ENCODE data around the gene LTBP1.

GRCh38 chr2:33289961-33290360 lies 343.2 kb downstream of the LTBP1 start:
- TF ChIP-seq, protein P1, sequence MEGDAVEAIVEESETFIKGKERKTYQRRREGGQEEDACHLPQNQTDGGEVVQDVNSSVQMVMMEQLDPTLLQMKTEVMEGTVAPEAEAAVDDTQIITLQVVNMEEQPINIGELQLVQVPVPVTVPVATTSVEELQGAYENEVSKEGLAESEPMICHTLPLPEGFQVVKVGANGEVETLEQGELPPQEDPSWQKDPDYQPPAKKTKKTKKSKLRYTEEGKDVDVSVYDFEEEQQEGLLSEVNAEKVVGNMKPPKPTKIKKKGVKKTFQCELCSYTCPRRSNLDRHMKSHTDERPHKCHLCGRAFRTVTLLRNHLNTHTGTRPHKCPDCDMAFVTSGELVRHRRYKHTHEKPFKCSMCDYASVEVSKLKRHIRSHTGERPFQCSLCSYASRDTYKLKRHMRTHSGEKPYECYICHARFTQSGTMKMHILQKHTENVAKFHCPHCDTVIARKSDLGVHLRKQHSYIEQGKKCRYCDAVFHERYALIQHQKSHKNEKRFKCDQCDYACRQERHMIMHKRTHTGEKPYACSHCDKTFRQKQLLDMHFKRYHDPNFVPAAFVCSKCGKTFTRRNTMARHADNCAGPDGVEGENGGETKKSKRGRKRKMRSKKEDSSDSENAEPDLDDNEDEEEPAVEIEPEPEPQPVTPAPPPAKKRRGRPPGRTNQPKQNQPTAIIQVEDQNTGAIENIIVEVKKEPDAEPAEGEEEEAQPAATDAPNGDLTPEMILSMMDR (IDR thresholded peaks at IDR 0.05; ENCODE audit: insufficient read depth, low read length), result no peak
- TF ChIP-seq, protein P2, sequence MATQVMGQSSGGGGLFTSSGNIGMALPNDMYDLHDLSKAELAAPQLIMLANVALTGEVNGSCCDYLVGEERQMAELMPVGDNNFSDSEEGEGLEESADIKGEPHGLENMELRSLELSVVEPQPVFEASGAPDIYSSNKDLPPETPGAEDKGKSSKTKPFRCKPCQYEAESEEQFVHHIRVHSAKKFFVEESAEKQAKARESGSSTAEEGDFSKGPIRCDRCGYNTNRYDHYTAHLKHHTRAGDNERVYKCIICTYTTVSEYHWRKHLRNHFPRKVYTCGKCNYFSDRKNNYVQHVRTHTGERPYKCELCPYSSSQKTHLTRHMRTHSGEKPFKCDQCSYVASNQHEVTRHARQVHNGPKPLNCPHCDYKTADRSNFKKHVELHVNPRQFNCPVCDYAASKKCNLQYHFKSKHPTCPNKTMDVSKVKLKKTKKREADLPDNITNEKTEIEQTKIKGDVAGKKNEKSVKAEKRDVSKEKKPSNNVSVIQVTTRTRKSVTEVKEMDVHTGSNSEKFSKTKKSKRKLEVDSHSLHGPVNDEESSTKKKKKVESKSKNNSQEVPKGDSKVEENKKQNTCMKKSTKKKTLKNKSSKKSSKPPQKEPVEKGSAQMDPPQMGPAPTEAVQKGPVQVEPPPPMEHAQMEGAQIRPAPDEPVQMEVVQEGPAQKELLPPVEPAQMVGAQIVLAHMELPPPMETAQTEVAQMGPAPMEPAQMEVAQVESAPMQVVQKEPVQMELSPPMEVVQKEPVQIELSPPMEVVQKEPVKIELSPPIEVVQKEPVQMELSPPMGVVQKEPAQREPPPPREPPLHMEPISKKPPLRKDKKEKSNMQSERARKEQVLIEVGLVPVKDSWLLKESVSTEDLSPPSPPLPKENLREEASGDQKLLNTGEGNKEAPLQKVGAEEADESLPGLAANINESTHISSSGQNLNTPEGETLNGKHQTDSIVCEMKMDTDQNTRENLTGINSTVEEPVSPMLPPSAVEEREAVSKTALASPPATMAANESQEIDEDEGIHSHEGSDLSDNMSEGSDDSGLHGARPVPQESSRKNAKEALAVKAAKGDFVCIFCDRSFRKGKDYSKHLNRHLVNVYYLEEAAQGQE (IDR thresholded peaks at IDR 0.05; ENCODE audit: insufficient replicate concordance, low read depth), result no peak
- TF ChIP-seq GABPA (IDR thresholded peaks at IDR 0.05; ENCODE audit: low read depth) (no peak), POLR2AphosphoS5 (IDR thresholded peaks at IDR 0.05; ENCODE audit: low read depth) (no peak), SPI1 (IDR thresholded peaks at IDR 0.05; ENCODE audit: borderline replicate concordance, low read depth) (no peak)

All from HL-60 (cell line).